NCI-H460 (cell line): ENCODE results near the gene NDUFA12. TPM values are rescaled to one million over a fixed set of nuclear protein-coding genes. Genes with fewer than 3 reads are reported as not detected.

Experiments used
- DNase-seq: peaks from one replicate; pipeline ENCODE4 v3.0.0-alpha.2; 2016; ENCODE audit warnings: low read depth; ENCODE audit errors: extremely low read depth
- total RNA-seq: library from RNA; depleted of rRNA; stranded (reverse); fragments of >200 nt; shearing (Covaris generic); gene quantifications from 2 replicates; pipeline ENCODE4 v1.2.3, GENCODE V29; 2014; rRNA removed

The NDUFA12 gene
- total RNA-seq, 1 experiment from 2014 or later = 154 TPM

DNA sequence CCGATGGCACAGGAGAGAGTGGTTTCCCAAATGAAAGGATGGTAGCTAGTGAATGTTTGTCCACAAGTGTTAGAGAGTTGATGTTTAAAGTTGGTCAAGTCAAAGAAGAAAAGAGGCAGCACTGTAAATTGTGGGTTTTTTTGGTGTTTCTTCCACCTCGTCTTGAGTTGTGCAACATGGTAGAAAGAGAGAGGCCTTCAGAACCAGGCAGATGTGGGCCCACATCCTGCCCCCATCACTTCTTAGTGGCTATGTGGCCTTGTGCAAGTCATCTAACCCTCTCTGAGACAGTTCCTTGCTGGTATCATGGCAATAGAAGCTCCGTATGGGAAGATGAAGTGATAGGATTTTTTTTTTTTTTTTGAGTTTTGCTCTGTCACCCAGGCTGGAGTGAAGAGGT is 60.8 kb downstream of the NDUFA12 start:
- no peak for DNase-seq

DNA sequence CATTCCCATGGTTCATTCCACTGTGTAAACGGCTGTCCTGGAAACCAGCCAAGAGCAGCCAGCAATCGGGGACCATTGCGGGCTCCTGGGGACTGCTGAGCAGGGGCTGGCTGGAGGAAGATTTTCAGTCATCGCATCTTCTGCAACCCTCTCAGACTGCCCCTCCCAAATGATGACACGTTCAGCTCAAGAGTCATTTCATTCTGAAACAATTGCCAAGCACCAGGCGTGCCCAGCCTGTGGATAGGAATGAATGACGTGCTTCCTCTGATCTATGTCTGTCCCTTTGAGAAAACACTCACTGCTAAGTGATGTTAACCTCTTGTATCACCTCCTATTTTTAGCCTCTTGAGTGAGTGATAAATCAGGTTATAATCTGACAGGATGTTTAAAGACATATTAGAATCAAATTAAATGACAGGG is 62.0 kb downstream of the NDUFA12 start:
- DNase-seq = peak; percentile 20

DNA sequence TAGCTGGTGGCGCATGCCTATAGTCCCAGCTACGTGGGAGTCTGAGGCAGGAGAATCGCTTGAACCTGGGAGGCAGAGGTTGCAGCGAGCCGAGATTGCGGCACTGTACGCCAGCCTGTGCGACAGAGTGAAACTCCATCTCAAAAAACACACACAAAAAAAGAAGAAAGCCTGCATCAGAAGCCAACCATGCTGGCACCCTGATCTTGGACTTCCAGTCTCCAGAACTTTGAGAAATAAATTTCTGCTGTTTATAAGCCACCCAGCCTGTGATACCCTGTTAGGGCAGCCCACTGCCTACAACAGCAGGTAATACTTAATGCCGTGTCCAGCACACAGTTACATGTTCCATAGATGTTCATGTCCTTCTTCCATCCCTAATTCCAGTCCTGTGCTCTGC is 62.7 kb downstream of the NDUFA12 start:
- no peak for DNase-seq

DNA sequence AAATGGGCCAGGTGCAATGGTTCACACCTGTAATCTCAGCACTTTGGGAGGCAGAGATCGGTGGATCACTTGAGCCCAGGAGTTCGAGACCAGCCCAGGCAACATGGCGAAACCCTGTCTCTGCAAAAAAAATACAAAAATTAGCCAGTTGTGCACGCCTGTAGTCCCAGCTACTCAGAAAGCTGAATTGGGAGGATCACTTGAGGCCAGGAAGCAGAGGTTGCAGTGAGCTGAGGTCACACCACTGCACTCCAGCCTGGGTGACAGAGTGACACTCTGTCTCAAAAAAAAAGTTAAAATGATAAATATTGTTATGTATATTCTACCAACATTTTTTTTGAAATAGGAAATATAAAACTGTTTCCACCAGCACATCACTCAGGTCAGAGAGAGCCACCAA is 64.9 kb downstream of the NDUFA12 start:
- no peak for DNase-seq

DNA sequence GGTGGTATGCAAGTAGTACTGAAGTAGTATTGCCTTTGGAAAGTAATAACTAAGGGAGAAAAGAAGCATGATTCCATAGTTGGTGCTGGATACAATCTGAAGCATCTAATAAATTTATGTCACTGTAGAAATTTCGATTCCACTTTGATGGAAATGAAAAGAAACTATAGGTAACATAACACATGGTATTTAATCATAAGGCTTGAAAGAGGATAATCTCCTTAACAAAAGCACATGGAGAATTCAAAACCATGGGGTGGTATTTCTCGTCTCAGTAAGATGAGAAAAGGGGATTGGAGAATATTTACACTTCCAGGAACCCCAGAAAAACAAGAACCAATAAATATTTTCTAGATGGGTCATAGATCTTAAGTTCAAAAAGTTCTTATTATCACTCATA is 72.7 kb downstream of the NDUFA12 start:
- DNase-seq = no peak

DNA sequence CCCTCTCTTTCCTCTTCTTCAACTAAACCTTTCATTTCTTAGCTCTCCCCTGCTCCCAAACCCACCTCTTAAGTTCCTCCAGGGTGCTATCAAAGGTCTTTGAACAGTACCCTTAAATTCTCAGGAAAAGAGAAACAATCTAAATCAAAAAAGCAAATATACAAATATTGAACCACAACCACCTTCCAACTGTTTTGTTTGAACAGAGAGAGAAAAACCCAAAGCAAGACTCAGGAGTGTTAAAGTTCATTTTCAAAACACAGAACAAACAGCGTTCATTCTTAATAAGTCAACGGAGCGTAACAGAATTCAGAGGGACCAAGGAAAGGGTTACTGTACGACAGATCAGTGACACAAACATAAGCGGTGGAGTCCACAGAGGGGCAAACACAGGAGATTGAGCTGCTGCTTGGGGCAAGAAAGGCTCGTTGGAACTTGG is 73.3 kb downstream of the NDUFA12 start:
- DNase-seq = no peak

DNA sequence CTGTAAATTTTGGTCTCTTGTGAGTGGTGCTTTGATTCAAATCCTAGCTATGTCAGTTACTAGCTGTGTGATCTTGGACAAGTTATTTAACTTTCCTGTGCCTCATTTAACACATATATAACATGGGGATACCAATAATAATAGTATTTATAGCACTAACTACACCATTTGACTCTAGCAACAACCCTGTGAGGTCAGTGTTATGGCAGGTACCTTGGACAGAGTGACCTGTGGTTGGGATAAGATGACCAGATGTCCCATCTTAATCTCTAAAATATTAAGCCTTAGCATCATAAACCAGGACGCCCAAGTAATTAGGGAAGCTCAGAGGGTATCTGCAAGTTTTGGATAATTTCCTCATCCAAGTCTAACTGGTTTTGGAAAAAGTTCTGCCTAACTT is 73.7 kb downstream of the NDUFA12 start:
- DNase-seq = no peak

DNA sequence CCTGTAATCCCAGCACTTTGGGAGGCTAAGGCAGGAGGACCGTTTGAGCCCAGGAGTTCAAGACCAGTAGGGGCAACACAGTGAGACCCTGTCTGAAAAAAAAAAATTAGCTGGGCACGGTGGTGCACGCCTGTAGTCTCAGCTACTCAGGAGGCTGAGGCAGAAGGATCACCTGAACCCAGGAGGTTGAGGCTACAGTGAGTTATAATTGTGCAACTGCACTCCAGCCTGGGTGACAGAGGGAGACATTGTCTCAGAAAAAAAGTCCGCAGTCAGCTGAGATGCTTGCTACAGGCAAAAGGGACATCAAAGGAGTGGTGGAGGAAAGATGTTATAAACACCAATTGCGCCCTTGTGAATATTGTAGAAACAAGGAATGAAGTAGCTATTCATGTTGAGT is 77.8 kb downstream of the NDUFA12 start:
- DNase-seq = no peak

DNA sequence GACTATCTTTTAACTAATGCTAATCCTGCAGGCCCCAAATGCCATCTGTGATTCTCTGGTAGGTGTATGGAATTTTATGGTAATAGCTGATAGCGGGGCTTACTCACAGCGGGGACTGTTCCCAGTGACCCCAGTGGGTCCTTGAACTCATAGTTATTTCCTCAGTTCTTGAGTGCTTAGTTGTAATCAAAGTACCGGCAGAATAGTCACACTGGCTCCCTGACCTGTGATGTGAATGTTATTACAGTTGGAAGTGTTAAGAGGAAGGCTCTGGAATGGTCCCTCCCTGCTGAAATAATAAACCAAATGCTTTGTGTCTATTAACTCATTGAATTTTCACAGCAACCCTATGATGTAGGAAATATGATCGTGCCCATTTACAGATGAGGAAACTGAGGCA is 78.3 kb downstream of the NDUFA12 start:
- no peak for DNase-seq

DNA sequence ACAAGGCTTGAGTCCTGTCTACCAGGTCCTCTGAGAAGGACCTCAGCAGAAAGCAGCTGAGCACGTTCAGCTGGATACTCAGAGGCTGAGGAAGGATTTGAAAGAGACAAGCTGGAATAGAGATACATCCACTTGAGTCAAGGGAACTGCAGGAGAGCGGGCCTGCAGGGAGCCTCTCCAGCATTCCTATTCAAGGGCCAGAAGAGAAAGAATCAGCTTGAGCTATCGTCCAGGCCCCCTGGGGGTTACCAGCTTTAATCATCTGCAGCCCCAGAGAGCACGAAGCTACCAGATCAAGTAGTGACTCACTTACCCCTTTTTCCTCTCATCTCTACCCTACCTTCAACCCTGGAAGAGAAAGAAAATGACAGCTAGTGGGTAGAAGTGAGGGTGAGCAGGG is 80.9 kb downstream of the NDUFA12 start:
- no peak for DNase-seq

Other genes with a start within 250 kb of the NDUFA12 start
- 17.7 and 33.0 TPM in 2 replicates for gene NR2C1, start 69.9 kb upstream of the NDUFA12 start, total RNA-seq
- gene FGD6, start 213.8 kb upstream of the NDUFA12 start, total RNA-seq = 1.7 and 2.2 TPM in 2 replicates
- 78.4 and 78.5 TPM in 2 replicates for gene VEZT, start 214.1 kb upstream of the NDUFA12 start, total RNA-seq